Ovary (tissue), 3 donors: ENCODE measurements around the gene TMEM185A.
"Not testable (repeated sequence)": the region's sequence is repeated elsewhere in the genome, so short reads cannot be mapped to it uniquely, and the experiment has no call there.

Experiments
- CTCF ChIP-seq, 3 donors: fragments of 450-650 bp in 2 of 3; fragments of 200-600 bp in 1 of 3; IDR thresholded peaks; one replicate each; pipeline versions ENCODE4 v1.5.1 to v1.8.0; 2016 to 2022; ENCODE audit warnings: antibody characterized with exemption in 3 of 3, mild to moderate bottlenecking in 1 of 3
- EP300 ChIP-seq: sonication (generic); formaldehyde crosslinking; IDR thresholded peaks from one replicate; pipeline ENCODE4 v1.6.1; 2017; ENCODE audit warnings: antibody characterized with exemption
- POLR2A ChIP-seq: fragments of 450-650 bp; IDR thresholded peaks from one replicate; pipeline ENCODE4 v1.6.1; 2017; ENCODE audit warnings: antibody characterized with exemption, mild to moderate bottlenecking, moderate library complexity
- donor health status: DM: no; HTN: no; CAD: no.

GRCh38 chrX:149595943-149596342 lies 35.6 kb downstream of the TMEM185A start:
- TF ChIP-seq CTCF (IDR thresholded peaks at IDR 0.05); POLR2A; EP300: not testable (repeated sequence)
